ENCODE data around the gene PNKP.

PNKP gene

DNA sequence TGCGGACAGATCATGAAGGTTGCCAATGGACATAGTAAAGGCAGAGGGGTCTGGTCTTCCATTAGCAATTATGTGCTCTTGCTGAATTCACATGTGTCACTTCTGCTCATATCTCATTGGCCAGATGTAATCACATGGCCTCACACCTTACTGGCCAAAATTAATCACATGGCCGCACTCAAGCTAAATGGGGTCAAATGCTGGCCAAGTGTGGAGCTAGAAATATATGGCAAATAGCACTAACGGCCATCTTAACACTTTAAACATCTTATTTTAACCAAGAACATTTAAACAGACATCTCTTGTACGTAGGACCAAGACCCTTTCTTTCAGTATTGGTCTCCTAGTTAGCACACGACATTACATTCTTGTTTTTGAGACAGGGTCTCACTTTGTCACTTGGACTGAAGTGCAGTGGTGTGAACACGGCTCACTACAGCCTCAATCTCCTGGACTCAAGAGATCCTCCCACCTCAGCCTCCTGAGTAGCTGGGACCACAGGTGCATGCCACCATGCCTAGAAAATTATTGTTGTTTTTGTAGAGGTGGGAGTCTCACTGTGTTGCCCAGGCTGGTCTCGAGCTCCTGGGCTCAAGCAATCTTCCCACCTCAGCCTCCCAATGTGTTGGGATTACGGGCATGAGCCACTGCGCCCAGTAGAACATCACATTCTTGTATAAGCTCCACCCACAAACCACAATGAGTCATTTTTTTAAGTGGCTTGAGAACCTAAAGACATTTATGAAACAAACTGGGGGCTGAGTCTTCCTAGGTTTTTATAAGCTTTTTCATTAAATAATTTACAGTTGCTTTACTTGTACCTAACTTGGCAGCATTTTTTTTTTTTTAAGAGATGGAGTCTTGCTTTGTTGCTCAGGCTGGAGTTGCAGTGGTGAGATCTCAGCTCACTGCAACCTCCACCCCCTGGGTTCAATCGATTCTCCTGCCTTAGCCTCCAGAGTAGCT is 19.4 kb downstream of the PNKP start:
- FAIRE-seq = no peak
- peak; percentile 56 for DNase-seq (ENCODE audit: low spot score)

DNA sequence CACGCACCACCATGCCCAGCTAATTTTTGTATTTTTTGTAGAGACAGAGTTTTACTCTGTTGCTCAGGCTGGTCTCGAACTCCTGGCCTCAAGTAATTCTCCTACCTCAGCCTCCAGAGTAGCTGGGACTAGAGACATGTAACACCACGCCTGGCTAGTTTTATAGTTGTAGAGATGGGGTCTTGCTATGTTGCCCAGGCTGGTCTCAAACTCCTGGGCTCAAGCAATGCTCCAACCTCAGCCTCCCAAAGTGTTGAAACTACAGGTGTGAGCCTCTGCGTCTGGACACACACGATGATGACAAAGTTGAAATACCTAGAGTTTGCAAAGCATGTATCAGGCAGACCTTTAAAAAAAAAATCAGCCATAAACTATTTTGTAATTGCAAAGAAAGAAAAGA is 21.0 kb downstream of the PNKP start:
- no peak for FAIRE-seq

DNA sequence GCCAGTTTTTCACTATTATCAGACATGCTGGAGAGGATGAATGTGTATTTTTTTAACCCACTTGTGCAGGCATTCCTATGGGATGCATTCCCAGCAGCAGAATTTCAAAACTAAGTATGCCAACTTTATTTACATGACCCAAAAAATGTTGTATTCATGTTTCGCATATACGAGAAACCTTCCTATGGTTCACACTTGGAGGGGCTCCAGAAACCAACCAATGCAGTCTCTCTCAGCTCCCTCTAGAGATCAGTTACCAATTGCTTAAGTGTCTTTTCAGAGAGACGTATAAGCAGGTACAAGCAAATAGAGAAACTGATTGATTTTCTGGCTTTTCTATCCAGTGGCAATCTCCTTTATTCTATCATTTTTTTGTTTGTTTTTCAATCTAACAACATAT is 22.0 kb downstream of the PNKP start:
- FAIRE-seq = no peak
- DNase-seq (ENCODE audit: low spot score) = no peak

More for the DNA sequence above, 21.0 kb downstream of the PNKP start:
- DNase-seq (ENCODE audit: low spot score) = no peak

DNA sequence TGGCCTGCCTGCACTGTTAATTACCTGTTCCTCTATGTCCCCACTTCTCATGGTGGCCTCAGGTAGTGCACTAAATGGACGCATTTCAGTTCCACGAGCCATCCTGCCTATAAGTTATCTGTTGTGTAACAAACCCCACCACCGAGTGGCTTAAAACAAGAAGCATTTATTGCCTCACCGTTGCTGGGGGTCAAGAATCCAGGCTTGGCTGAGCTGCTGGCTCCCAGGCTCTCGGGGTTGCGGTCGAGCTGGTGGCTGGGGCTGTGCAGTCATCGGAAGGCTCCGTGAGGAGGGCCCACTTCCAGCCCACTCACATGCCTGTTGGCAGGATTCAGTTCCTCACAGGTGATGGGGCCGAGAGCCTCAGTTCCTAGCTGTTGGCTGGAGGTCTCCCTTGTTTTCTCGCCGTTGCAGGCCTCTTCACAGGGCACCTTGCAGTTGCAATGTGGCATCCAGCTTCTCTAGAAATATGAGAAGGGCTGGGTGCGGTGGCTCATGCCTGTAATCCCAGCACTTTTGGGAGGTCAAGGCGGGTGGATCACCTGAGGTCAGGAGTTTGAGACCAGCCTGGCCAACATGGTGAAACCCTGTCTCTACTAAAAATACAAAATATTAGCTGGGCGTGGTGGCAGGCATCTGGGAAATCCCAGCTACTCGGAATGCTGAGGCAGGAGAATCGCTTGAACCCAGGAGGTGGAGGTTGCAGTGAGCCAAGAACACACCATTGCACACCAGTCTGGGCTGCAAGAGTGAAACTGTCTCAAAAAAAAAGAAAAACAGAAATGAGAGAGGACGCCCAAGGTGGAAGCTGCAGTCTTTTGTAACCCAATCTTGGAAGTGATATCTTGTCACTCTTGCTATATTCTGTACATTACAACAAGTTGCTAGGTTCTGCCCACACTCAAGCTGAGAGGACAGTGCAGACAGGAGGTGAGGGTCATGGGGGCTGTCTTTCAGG is 23.0 kb downstream of the PNKP start:
- DNase-seq (ENCODE audit: low spot score) (no peak), FAIRE-seq (no peak)

DNA sequence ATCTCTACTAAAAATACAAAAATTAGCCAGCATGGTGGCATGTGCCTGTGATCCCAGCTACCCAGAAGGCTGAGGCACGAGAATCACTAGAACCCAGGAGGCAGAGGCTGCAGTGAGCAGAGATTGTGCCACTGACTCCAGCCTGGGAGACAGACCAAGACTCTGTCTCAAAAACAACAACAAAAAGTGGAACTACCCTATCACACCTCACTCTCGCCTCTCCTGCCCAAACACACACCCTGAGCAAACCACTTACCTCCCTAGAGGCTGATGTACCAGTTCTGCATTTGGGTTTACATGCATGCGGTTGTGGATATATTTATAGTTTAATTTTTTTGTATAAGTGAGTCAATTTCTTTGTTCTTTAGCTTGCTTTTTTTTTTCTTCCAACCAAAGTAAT is 24.1 kb downstream of the PNKP start:
- no peak for FAIRE-seq

DNA sequence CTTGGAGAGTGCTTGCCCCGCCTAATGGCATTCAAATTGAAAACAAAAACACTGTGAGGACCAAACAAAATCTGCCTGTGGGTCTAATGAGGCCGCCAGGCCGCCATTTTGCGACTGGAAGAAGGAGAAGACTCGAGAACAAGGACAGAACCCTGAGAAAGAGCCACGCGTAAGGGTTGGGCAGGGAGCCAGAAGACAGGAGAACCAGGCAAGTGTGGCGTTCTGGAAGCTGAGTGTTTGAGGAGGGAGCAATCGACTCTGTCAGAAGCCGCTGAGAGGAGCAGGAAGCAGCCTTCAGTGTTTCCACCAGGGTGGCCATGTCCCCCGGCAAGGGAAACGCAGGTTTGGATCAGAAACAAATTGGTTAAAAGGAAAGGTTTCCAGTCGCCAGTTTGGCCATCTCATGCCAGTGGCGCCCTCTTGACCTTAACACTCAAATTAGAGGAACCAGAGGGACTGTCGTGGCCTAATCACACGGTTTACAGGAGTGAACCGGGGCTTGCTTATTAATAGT is 26.6 kb downstream of the PNKP start:
- DNase-seq (ENCODE audit: low spot score) = no peak
- FAIRE-seq = no peak

More for the DNA sequence above, 24.1 kb downstream of the PNKP start:
- no peak for DNase-seq (ENCODE audit: low spot score)

DNA sequence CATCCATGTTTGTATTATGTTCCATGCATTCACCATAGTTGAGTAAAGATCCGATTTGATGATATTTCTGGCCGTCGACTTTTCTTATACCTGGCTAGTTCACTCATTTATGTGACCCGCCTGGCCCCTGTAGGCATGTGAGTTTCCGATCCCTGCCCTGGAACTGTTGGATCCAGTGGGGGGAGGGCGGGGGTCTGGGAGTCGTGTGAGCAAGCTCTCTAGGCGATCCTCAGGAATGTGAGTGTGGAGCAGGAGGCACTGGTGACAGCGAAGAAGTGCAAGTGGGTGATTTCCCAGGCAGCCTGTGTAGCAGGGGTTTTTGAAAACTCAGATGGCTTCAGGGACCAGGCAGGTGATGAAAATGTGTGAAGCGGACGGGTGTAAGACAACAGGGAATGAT is 27.1 kb downstream of the PNKP start:
- FAIRE-seq (no peak), DNase-seq (ENCODE audit: low spot score) (no peak)

DNA sequence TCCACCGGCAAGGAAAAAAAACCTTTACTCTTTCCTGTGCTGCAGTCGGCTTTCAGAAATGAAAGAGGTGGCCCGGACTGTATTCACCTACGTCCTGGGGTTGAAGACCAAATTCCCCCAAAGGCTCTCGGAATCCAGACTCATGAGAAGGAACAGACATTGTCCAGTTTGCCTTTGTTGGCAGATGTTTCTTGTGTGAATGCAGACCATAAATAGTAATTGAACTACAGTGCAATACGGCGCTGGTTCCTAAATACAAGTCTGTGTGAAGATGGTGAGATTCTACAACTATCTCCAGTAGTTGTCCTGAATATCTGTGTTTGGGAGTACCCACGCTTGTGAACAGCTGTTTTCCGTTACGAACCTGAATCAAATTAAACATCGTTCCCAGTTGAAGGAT is 27.7 kb downstream of the PNKP start:
- FAIRE-seq = no peak
- DNase-seq (ENCODE audit: low spot score) = no peak

DNA sequence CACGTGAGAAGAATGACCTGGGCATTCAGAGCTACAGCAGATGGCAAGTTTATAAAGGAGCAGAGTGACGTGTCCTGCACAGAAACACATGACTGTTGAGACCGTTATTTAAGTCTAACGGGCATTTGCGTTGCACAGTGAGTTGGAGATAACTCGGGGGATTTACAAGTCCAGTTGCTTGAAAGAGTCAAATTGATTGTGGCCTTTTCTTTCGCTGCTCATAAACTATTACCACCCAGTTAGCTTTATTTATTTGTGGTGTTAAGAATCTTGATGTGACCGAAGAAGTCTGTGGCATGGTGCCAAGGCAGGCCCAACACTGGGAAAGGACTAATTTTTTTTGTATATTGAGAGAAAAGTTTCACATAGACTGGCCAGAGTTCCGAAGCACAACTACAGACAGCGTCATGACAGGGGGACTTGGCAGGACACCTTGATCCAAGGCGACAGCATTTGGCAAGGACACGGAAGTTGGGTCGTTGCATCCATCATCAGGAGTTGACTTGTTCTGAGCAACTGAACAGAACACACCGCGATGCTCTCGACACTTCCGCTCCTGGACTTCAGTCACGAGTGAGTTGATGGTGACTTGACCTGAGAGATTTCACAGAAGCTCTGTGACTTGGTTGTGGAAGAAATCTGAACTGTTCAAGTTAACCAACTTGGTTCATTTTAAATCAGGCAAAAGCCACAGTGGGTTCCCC is 28.3 kb downstream of the PNKP start:
- DNase-seq (ENCODE audit: low spot score) (no peak), FAIRE-seq (no peak)

DNA sequence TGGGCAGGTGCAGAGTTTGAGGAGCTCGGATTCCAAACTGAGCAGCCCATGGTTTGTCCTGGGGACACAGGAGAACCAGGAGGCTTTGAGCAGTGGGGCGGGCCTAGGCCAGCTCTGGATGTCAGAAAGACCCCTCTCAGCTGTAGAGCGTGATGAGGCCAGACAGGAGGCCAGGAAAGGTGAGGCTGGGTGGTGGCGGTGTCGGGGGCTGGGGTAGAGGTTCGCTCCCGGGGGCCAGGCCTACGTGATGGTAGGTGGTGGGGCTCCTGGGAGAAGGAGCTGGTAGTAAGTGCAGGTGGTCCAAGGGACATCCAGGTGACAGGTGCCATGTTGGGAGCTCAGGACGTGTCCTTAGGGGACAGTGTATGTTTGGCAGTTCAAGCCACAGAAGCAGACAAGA is 30.0 kb downstream of the PNKP start:
- FAIRE-seq = no peak
- DNase-seq (ENCODE audit: low spot score) = no peak

DNA sequence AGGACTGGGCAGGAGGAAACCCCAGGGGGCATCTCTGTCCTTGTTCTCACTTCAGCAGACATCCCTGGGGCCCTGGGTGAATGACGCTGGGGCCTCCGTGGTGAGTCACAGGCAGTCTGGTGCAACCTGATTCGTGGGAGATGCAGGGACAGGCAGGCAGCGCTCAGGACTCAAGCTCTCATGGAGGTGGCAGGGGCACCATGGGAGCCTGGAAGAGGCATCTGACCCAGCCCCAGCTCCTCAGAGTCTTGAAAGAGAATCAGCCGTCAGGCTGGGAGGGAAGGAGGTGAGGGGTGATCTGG is 30.4 kb downstream of the PNKP start:
- DNase-seq (ENCODE audit: low spot score) (no peak), FAIRE-seq (no peak)

DNA sequence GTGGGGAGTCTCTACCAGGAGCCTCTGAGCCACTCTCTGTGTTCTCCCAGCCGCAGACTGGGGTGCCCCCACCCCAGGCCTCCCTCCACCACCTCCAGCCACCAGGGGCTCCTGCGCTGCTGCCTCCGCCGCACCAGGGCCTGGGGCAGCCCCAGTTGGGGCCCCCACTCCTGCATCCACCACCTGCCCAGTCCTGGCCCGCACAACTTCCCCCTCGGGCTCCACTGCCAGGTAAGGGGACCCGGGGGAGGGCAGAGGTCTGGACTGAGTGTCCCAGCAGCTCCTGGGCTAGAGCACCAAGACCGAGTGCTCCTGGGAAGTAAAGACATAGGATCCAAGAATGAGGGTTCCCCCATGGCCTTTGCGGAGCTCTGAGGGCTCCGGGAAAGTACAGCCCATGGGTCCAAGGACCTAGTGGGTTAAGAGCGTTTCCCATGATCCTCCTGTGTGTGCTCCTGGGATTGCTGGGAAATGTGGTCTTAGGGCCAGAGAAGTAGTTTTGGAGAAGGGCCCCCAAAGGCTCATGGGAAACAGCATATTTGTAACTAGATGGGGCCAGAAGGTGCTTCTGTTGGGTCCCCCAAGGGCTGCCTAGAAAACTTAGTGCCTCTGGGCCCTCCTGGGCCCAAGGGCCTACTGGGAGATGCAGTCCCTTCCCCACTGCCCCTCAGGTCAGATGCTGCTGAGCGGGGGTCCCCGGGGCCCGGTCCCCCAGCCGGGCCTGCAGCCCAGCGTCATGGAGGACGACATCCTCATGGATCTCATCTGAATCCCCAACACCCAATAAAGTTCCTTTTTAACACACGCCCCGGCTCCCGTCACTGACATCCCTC is 31.0 kb downstream of the PNKP start:
- DNase-seq (ENCODE audit: low spot score) = no peak
- FAIRE-seq = no peak

DNA sequence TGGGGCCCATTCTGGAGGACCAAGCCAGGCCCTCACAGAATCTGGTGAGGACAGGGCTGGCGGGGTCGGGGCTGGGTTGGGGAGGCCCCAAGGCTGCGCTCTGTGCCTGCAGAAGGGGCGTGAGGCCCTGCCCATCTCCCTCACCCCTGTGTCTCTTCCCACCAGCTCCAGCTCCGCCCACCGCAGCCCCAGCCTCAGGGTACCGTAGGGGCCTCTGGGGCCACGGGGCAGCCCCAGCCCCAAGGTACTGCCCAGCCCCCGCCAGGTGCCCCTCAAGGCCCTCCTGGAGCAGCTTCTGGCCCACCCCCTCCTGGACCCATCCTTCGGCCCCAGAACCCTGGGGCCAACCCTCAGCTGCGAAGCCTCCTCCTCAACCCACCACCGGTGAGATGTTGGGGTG is 31.8 kb downstream of the PNKP start:
- DNase-seq (ENCODE audit: low spot score) (no peak), FAIRE-seq (no peak)

DNA sequence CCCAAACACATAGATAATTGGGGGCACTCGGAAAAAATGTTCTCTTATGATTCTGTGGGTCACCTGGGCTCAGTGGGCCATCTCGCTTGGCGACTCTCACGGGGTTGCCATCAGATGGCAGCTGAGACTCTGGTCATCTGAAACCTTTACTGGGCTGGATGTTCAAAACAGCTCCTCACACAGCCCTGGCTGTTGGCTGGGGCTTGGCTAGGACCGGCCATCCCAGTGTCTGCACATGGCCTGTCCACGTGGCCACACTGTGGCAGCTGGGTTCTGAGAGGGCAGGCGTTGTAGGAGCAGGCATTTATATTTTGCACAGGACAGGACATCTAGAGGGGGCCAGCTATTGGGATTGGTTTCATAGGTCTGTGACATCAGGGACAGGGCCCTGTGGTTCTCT is 33.8 kb downstream of the PNKP start:
- DNase-seq (ENCODE audit: low spot score) = no peak
- FAIRE-seq = no peak

DNA sequence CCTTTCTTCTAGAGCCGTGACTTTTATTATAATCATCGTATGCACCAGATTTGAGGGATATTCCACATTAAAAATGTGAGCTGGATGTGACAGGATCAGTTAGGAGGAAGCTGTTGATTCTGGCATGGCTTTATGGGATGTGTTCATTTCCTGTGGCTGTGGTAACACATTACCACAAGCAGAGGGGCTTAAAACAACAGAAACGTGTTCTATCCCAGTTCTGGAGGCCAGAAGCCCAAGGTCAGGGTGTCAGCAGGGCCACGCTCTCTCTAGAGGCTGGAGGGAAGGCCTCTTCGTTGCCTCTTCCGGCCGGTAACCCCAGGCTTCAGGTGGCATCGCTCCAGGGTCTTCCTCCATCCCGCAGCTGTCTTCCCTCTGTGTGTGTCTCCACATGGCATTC is 34.8 kb downstream of the PNKP start:
- DNase-seq (ENCODE audit: low spot score) (no peak), FAIRE-seq (no peak)

DNA sequence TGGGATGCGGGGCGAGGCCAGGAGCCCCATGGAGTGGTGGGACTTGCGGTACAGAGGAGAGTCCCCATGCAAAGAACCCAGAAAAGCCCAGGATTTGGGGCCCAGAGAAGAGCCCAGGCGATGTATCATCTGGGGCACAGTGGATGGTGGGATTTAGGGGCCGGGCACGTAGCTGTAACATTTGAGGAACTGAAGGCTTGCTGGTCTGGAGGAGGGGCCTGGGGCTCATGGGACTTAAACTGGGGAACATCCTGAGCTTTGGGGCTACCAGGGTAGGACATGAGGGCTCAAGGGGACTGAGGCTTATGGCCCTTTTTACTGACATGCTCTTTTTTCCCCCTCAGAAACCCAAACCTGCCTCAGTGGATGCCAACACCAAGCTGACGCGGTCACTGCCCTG is 35.8 kb downstream of the PNKP start:
- DNase-seq (ENCODE audit: low spot score) (no peak), FAIRE-seq (no peak)

DNA sequence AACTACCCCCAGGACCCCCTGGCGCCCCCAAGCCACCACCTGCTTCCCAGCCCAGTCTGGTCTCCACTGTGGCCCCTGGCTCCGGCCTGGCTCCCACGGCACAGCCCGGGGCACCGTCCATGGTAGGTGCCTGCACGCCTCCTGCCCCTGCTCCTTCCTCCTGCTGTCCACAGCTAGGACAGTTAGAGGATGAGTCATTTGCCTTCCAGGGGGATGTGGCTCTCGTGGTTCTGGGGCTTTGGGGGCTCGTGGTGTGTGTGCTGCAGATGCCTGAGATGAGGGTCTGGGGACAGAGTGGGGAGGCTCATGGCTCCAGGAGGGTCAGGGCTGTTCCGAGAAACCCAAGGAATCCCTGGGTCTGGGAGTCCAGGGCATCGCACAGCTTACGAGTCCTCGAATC is 36.6 kb downstream of the PNKP start:
- no peak for FAIRE-seq

DNA sequence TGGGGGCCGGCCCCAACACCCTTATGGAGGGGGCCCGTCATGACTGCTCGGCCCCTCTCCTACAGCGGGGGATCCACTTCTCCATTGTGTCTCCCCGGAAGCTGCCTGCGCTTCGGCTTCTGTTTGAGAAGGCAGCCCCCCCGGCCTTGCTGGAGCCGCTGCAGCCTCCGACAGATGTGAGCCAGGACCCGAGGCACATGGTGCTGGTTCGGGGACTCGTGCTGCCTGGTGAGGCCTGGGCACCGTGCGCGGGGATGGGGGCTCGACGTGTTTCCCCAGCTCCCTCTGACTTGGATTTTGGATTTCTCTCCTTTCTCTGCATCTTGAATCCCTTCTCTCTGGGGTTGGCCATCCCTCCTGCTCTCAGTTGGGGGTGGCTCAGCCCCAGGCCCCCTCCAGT is 37.7 kb downstream of the PNKP start:
- no peak for DNase-seq (ENCODE audit: low spot score)
- no peak for FAIRE-seq

More for the DNA sequence above, 36.6 kb downstream of the PNKP start:
- DNase-seq (ENCODE audit: low spot score) = no peak

DNA sequence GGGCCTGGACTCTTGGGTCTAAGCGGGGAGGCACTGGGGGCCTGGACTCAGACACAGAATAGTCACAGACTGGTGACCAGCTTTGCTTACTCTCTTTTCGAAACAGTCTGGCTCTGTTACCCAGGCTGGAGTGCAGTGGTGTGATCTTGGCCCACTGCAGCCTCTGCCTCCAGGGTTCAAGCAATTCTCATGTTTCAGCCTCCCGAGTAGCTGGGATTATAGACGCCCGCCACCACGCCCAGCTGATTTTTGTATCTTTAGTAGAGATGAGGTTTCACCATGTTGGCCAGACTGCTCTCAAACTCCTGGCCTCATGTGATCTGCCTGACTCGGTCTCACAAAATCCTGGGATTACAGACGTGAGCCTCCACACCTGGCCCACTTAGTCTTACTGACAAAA is 38.2 kb downstream of the PNKP start:
- no peak for DNase-seq (ENCODE audit: low spot score)
- FAIRE-seq = no peak

DNA sequence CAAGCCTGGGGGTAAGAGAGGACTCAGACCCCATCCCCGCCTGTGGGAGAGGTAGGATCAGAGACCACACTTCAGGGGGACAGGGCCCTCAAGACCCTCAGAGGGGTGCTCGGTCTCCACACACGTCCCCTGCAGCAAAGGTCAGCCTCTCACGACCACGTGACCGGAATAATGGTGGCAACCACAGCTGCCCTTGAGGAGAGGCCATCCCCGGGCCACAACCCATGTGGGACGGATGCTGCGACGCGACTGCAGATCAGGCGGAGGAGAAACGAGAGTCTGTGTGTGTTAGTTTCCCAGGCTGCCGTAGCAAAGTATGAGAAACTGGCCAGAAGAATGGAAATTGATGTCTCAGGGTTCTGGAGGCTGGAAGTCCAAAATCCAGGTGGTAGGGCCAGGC is 40.3 kb downstream of the PNKP start:
- DNase-seq (ENCODE audit: low spot score) = no peak
- no peak for FAIRE-seq

DNA sequence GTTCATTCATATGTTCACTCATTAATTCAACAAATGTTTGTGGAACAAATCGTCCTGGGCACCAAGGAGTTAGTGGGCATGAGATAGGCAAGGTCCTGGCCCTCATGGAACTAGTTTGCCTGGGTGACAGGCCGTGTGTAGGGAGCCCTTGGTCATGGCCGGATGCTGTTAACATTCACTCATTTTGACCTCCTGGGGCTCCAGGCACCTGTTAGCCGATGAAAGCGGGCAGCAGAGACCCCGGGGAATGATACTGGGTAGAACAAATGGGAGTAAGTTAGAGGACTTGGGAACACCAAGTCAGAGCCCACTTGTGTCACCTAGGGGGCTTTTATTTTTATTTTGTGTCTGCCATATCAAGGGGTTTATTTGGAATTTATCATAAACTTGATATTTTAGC is 42.7 kb downstream of the PNKP start:
- no peak for FAIRE-seq
- no peak for DNase-seq (ENCODE audit: low spot score)

Measured in urothelium cell line (cell line).